HepG2 (cell line): Measurements from ENCODE around the gene SKA2.

Experiments used
- IKZF1 ChIP-seq: fragments of 450-650 bp; IDR thresholded peaks from 2 replicates; pipeline ENCODE4 v1.7.1; 2016
- KAT7 ChIP-seq: IDR thresholded peaks from 2 replicates; pipeline ENCODE4 v1.6.1; 2018; ENCODE audit warnings: borderline replicate concordance, missing compliant biosample characterization
- RFX1 ChIP-seq: fragments of 450-650 bp; IDR thresholded peaks from 2 replicates; pipeline ENCODE4 v1.6.1; 2017
- SRSF1 ChIP-seq: fragments of 200-400 bp; formaldehyde crosslinking; optimal IDR thresholded peaks from 2 replicates; pipeline ENCODE3; 2017; ENCODE audit warnings: mild to moderate bottlenecking, low read depth, low read length, moderate library complexity
- ZNF468 ChIP-seq: sonication (generic); formaldehyde crosslinking; IDR thresholded peaks from 2 replicates; pipeline ENCODE4 v1.8.0; 2022; ENCODE audit warnings: mild to moderate bottlenecking, moderate library complexity, missing genetic modification reagents
- TF ChIP-seq, protein P1 (sequence below): IDR thresholded peaks from 2 replicates; pipeline ENCODE4 v1.6.1; 2016; ENCODE audit warnings: missing biosample characterization, missing genetic modification reagents, low read depth

DNA sequence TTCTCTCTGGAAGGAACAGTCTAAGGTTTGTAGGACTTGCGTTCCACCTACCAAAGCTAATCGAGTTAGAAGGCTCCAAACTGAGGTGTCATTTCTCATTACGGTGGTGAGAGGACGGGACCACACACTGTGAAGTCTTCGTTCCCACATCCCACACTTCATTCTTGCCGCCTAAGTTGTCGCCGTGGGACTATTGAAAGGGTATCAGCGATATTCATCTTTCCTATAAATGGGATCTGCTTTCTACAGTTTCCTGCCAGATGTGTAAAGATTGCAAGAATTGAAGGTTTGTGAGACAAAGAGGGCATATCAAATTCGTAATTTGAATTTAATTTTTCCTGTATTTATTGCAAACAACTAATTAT, 47.7 kb downstream of the SKA2 start:
- TF ChIP-seq IKZF1 (no peak), KAT7 (CRISPR knock-in tag) (no peak), RFX1 (no peak), SRSF1 (no peak), ZNF468 (CRISPR knock-in tag) (no peak)
- TF ChIP-seq, protein P1, sequence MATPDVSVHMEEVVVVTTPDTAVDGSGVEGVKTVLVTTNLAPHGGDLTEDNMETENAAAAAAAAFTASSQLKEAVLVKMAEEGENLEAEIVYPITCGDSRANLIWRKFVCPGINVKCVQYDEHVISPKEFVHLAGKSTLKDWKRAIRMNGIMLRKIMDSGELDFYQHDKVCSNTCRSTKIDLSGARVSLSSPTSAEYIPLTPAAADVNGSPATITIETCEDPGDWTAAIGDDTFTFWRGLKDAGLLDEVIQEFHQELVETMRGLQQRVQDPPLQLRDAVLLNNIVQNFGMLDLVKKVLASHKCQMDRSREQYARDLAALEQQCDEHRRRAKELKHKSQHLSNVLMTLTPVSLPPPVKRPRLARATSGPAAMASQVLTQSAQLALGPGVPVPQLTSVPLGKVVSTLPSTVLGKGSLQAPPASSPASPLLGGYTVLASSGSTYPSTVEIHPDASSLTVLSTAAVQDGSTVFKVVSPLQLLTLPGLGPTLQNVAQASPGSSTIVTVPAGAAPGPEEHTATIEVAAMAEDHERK (CRISPR knock-in tag), result no peak
